PC-9 (cell line): ENCODE data around the gene PHACTR4. TPM values are rescaled to one million over a fixed set of nuclear protein-coding genes. Genes with fewer than 3 reads are reported as not detected.

Experiments
- BruUV-seq: library from RNA; stranded (reverse); fragments of 400-500 nt; replicated peaks from 2 replicates; lab custom pipeline; 2021; lab: Mats Ljungman, UMichigan
- CTCF ChIA-PET: fragments of 300-600 bp; sonication (Branson Sonifier 250); formaldehyde crosslinking; loops from one replicate; lab custom pipeline; 2022; ENCODE audit warnings: antibody characterized with exemption; lab: Charles Lee
- POLR2A ChIA-PET: fragments of 300-600 bp; sonication (Branson Sonifier 250); formaldehyde crosslinking; loops from one replicate; lab custom pipeline; 2022; ENCODE audit warnings: antibody characterized with exemption; ENCODE audit not compliant: unreplicated experiment; lab: Charles Lee
- DNase-seq, 2 experiments: peaks; one replicate each; pipeline versions ENCODE4 v3.0.0 to v3.0.0-alpha.2; 2015 to 2022; ENCODE audit warnings: mixed read lengths in 1 of 2
- H2AFZ ChIP-seq: fragments of 200-600 bp; sonication (generic); 2 replicates; pipeline ENCODE4 v1.8.1; 2017; ENCODE audit warnings: antibody characterized with exemption
- H3F3A ChIP-seq: fragments of 200-600 bp; sonication (generic); 2 replicates; pipeline ENCODE4 v1.8.1; 2017; ENCODE audit warnings: antibody characterized with exemption, mild to moderate bottlenecking, low read depth; ENCODE audit not compliant: insufficient read depth
- H3K27ac ChIP-seq: fragments of 200-600 bp; sonication (generic); 2 replicates; pipeline ENCODE4 v1.6.1; 2016; ENCODE audit warnings: mixed run types
- H3K27me3 ChIP-seq: fragments of 200-600 bp; sonication (generic); 2 replicates; pipeline ENCODE4 v1.6.1; 2016; ENCODE audit warnings: low read depth, mixed run types; ENCODE audit not compliant: insufficient read depth
- H3K36me3 ChIP-seq: fragments of 200-600 bp; sonication (generic); 2 replicates; pipeline ENCODE4 v1.6.1; 2016; ENCODE audit warnings: low read depth, mixed run types
- H3K4me1 ChIP-seq: fragments of 200-600 bp; sonication (generic); replicated peaks from 2 replicates; pipeline ENCODE4 v1.6.1; 2016; ENCODE audit warnings: mixed run types; ENCODE audit not compliant: insufficient read depth
- H3K4me2 ChIP-seq: fragments of 200-600 bp; sonication (generic); 2 replicates; pipeline ENCODE4 v1.6.1; 2017; ENCODE audit warnings: mixed run types
- H3K4me3 ChIP-seq: fragments of 200-600 bp; sonication (generic); 2 replicates; pipeline ENCODE4 v1.6.1; 2016; ENCODE audit warnings: mixed run types
- H3K79me2 ChIP-seq: fragments of 200-600 bp; sonication (generic); 2 replicates; pipeline ENCODE4 v1.6.1; 2017; ENCODE audit warnings: low read depth, mixed run types
- H3K9me2 ChIP-seq: fragments of 200-600 bp; sonication (generic); 2 replicates; pipeline ENCODE4 v1.8.1; 2017; ENCODE audit warnings: mild to moderate bottlenecking; ENCODE audit not compliant: insufficient read depth
- H3K9me3 ChIP-seq: fragments of 200-600 bp; sonication (generic); 2 replicates; pipeline ENCODE4 v1.8.1; 2016; ENCODE audit warnings: low read depth; ENCODE audit not compliant: insufficient read depth
- H4K20me1 ChIP-seq: fragments of 200-600 bp; sonication (generic); 2 replicates; pipeline ENCODE4 v1.8.1; 2017; ENCODE audit not compliant: insufficient read depth
- CTCF ChIP-seq: fragments of 200-600 bp; sonication (generic); conservative IDR thresholded peaks from 2 replicates; pipeline ENCODE4 v1.6.1; 2017; ENCODE audit warnings: mixed run types, antibody characterized with exemption, mild to moderate bottlenecking, moderate library complexity
- EZH2 ChIP-seq: fragments of 200-600 bp; sonication (generic); IDR thresholded peaks from 2 replicates; pipeline ENCODE4 v1.8.0; 2017; ENCODE audit warnings: antibody characterized with exemption, low read depth
- intact Hi-C: fragments of 100-400 bp; cut with micrococcal nuclease; formaldehyde crosslinking; loops from one replicate; pipeline ENCODE4 v1.10.0; 2022; ENCODE audit not compliant: unreplicated experiment
- total RNA-seq: library from RNA; stranded (reverse); gene quantifications from 2 replicates; pipeline ENCODE4 v1.2.3, GENCODE V29; 2021

PHACTR4 gene
- total RNA-seq, 1 experiment from 2014 or later = 45.1 TPM

GRCh38 chr1:28401760-28402159 lies 32.2 kb downstream of the PHACTR4 start:
- Histone ChIP-seq H4K20me1 (no peaks in the 10 kb centered on the region), H3K79me2 (no peaks in the 10 kb centered on the region), H2AFZ (no peak overlapping the region), H3K4me3 (no peak overlapping the region), H3K27ac (no peak overlapping the region), H3K36me3 (no peaks in the 10 kb centered on the region), H3K27me3 (no peaks in the 10 kb centered on the region), H3K4me1 (no peaks in the 10 kb centered on the region), H3F3A (no peaks in the 10 kb centered on the region), H3K9me3 (no peaks in the 10 kb centered on the region), H3K4me2 (no peak overlapping the region), H3K9me2 (no peaks in the 10 kb centered on the region)
- no peak for TF ChIP-seq EZH2
- TF ChIP-seq CTCF = no peak
- intact Hi-C loops = no loop called here
- CTCF ChIA-PET = no interaction called here
- POLR2A ChIA-PET = interaction anchor here (0.7 kb wide), 1 partner anchor 154 kb away, joined by 3 read pairs; no protein-coding TSS in a partner anchor
- BruUV-seq = no TSS peak
- DNase-seq = no peak

DNA sequence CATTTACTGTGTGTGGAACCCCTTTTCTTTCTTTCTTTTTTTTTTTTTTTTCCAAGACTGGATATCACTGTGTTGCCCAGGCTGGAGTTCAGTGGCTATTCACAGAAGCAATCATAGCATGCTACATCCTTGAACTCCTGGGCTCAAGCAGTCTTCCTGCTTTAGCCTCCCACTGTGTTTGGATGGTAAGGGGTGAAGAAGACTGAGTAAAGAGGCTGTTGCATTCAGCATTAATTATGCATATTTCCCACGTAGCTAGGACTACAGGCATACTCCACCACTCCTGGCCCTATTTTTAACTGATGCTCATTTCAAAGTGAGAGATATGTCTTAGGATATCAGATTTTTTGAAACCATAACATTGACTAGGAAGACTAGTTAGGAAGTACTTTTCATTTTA lies 39.5 kb downstream of the PHACTR4 start:
- Histone ChIP-seq H3K4me1 (no peaks in the 10 kb centered on the region), H3K27ac (no peak overlapping the region), H3F3A (peaks cover 5% of the 10 kb centered on the region; the same call in 1 of the 2 replicates), H3K79me2 (no peaks in the 10 kb centered on the region), H4K20me1 (no peaks in the 10 kb centered on the region), H3K36me3 (no peaks in the 10 kb centered on the region), H3K27me3 (no peaks in the 10 kb centered on the region), H3K9me3 (no peaks in the 10 kb centered on the region), H2AFZ (no peak overlapping the region), H3K4me3 (no peak overlapping the region), H3K9me2 (no peaks in the 10 kb centered on the region), H3K4me2 (no peak overlapping the region)
- intact Hi-C loops = loop anchor here (1.0 to 2.0 kb wide), 2 partner anchors 62 to 194 kb away; no protein-coding TSS in a partner anchor
- ChIA-PET CTCF (interaction anchor here (1.5 kb wide), 1 partner anchor 49 kb away, joined by 4 read pairs; no protein-coding TSS in a partner anchor), POLR2A (no interaction called here)
- DNase-seq = no peak
- no peak for TF ChIP-seq CTCF
- BruUV-seq = no TSS peak

DNA sequence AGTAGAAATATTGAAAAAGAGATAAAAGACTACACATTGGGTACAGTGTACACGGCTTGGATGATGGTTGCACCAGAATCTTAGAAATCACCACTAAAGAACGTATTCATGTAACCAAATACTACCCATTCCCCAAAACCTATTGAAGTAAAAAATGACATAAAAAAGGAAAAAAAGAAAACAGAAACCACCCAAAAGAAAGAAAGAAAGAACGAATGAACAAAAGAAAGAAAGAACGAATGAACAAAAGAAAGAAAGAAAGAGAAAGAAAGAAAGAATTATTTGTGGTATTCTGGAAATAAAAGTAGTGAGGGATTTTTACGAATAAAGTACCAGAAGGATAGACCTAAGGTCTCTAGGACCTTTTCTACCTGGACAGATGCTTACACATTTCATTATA lies 42.1 kb downstream of the PHACTR4 start:
- Histone ChIP-seq H4K20me1 (no peaks in the 10 kb centered on the region), H3K9me3 (no peaks in the 10 kb centered on the region), H3K27me3 (no peaks in the 10 kb centered on the region), H3K79me2 (no peaks in the 10 kb centered on the region), H3K36me3 (no peaks in the 10 kb centered on the region), H3K4me2 (no peak overlapping the region), H3K9me2 (no peaks in the 10 kb centered on the region), H2AFZ (no peak overlapping the region), H3K27ac (no peak overlapping the region), H3K4me1 (peaks cover 5% of the 10 kb centered on the region), H3K4me3 (no peak overlapping the region), H3F3A (peaks cover 5% of the 10 kb centered on the region; the same call in 1 of the 2 replicates)
- ChIA-PET CTCF (no interaction called here), POLR2A (no interaction called here)
- no peak for DNase-seq
- TF ChIP-seq EZH2 (no peak), CTCF (no peak)
- BruUV-seq = no TSS peak
- intact Hi-C loops = no loop called here
